GM21737 (cell line): ENCODE results near the gene COX4I2.

Experiments
- ATAC-seq: cut with Tn5 transposase; IDR thresholded peaks from one replicate; pipeline ENCODE4 v1.9.1; 2021; ENCODE audit warnings: mild to moderate bottlenecking, moderate library complexity; ENCODE audit not compliant: unreplicated experiment

Gene COX4I2

DNA sequence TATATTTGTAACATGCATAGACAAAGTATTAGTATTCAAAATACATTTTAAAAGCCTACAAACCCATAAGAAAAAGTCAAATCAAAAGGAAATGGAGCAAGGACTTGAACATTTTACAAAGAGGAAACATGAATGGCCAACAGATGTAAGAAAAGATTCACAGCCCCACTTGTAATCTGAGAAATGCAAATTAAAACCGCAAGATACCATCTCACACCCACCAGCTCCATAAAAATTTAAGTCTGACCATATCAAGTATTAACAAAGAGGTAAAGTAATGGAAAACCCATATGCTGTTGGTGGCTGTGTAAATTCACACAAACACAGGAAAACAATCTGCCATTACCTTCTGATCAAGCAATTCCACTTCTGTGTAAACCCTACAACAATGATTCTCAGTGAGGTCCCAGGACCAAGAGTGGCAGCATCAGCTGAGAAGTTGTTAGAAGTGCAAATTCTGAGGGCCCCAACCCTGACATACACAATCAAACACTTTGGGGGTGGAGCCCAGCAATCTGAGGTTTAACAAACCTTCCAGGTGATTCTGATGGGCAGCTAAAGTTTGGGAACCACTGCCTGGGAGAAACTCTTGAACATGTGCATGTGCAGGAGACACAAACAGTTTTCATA lies 54.0 kb downstream of the COX4I2 start:
- no peak for ATAC-seq

DNA sequence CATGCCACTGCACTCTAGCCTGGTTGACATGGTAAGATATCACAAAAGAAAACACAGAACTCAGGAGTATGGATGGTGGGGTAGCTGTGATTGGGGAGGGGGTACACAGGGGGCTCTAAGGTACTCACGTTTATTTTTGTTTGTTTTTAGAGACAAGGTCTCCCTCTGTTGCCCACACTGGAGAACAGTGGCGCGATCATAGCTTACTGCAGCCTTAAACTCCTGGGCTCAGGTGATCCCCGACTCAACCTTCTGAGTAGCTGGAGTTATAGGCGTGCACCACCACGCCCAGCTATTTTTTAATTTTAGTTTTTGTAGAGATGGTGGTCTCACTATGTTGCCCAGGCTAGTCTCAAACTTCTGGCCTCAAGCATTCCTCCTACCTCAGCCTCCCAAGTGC lies 55.7 kb downstream of the COX4I2 start:
- ATAC-seq = no peak

DNA sequence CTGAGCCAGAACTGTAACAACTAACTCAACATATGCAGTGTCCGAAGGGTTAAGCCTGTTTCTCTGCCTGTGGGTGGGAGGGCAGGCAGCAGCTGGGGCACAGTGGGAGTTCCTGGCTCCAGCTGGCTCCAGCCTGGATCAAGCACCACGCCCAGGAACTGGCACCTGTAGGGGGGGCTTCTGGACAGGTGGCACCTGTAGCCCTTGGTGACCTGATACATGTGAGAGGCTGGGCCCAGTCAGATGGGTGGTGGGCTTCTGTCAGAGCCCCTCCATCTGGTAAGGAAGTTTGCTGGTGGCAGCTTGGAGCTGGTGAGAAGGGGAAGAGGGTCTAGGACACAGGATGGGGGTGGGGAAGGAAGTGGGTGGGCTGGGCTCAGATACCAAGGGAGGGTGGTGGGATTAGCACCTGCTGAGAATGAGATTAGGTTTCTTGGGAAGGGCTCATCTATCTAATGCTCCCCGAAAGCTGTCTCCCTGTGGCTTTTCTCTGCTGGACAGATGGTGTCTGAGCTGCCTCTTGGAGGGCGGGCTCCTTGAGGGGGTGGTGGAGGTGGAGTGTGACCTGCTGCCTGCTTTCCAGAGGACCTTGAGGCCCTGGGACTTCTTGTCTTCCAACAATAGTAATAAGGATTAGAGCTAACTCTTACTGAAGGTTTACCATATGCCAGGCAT lies 56.4 kb downstream of the COX4I2 start:
- no peak for ATAC-seq
